Mesendoderm (in vitro differentiated cells): ENCODE data around the gene HOXA11.

ENCODE experiments used
- DNase-seq: peaks from one replicate; pipeline ENCODE4 v3.0.0; 2013
- H2AK5ac ChIP-seq: 2 replicates; pipeline ENCODE4 v1.6.1; 2013; ENCODE audit warnings: low read length, inconsistent platforms
- H2BK120ac ChIP-seq: 2 replicates; pipeline ENCODE4 v1.6.1; 2013; ENCODE audit warnings: low read depth, mild to moderate bottlenecking, low read length, moderate library complexity, mixed read lengths
- H2BK15ac ChIP-seq: replicated peaks from 2 replicates; pipeline ENCODE4 v1.6.1; 2013; ENCODE audit warnings: low read depth, mild to moderate bottlenecking, moderate library complexity
- H2BK5ac ChIP-seq: 2 replicates; pipeline ENCODE4 v1.6.1; 2013; ENCODE audit warnings: low read length, inconsistent platforms
- H3K18ac ChIP-seq: 2 replicates; pipeline ENCODE4 v1.6.1; 2013; ENCODE audit warnings: mild to moderate bottlenecking, low read length, mixed read lengths
- H3K23ac ChIP-seq: one replicate; pipeline ENCODE4 v1.6.1; 2013; ENCODE audit warnings: low read length
- H3K27ac ChIP-seq: 2 replicates; pipeline ENCODE4 v1.5.1; 2013; ENCODE audit warnings: low read depth, mild to moderate bottlenecking, inconsistent platforms, low read length, moderate library complexity
- H3K27me3 ChIP-seq: 2 replicates; pipeline ENCODE4 v1.6.1; 2013; ENCODE audit warnings: low read length, control low read depth, mild to moderate bottlenecking, inconsistent platforms; ENCODE audit not compliant: insufficient read depth, poor library complexity
- H3K36me3 ChIP-seq: 2 replicates; pipeline ENCODE4 v1.6.1; 2013; ENCODE audit warnings: low read length, inconsistent platforms; ENCODE audit not compliant: control insufficient read depth, insufficient read depth
- H3K4ac ChIP-seq: one replicate; pipeline ENCODE4 v1.6.1; 2013; ENCODE audit warnings: low read depth, mild to moderate bottlenecking, low read length, moderate library complexity
- H3K4me1 ChIP-seq: 2 replicates; pipeline ENCODE4 v1.6.1; 2013; ENCODE audit warnings: low read depth, low read length, inconsistent platforms; ENCODE audit not compliant: control insufficient read depth
- H3K4me2 ChIP-seq: 2 replicates; pipeline ENCODE4 v1.6.1; 2013; ENCODE audit warnings: low read length
- H3K4me3 ChIP-seq: 2 replicates; pipeline ENCODE4 v1.5.1; 2013; ENCODE audit warnings: mild to moderate bottlenecking, low read length
- H3K56ac ChIP-seq: one replicate; pipeline ENCODE4 v1.6.1; 2013; ENCODE audit warnings: low read length
- H3K79me1 ChIP-seq: 2 replicates; pipeline ENCODE4 v1.6.1; 2013; ENCODE audit warnings: low read length, inconsistent platforms
- H3K79me2 ChIP-seq: 2 replicates; pipeline ENCODE4 v1.6.1; 2013; ENCODE audit warnings: mild to moderate bottlenecking, low read length; ENCODE audit not compliant: control insufficient read depth, insufficient read depth
- H3K9ac ChIP-seq: 2 replicates; pipeline ENCODE4 v1.6.1; 2013; ENCODE audit warnings: low read length, inconsistent platforms
- H4K5ac ChIP-seq: one replicate; pipeline ENCODE4 v1.6.1; 2013; ENCODE audit warnings: low read length
- H4K8ac ChIP-seq: one replicate; pipeline ENCODE4 v1.6.1; 2013; ENCODE audit warnings: low read depth, mild to moderate bottlenecking, control low read depth, low read length, moderate library complexity
- WGBS: extraction: QIAGEN DNeasy Blood & Tissue Kit; methylation state at CpG from one replicate; pipeline ENCODE4 v1.1.7; 2013; ENCODE audit warnings: low lambda C conversion rate, missing lambda C conversion rate; ENCODE audit not compliant: insufficient coverage; ENCODE audit errors: extremely low coverage; 5-methylcytosine and 5-hydroxymethylcytosine counted together

HOXA11 gene

GRCh38 chr7:27200761-27201579, 15.9 kb upstream of the HOXA11 start:
- H4K8ac ChIP-seq: no peak overlapping the region
- H3K18ac ChIP-seq: no peak overlapping the region
- H3K27ac ChIP-seq: no peak overlapping the region
- H3K23ac ChIP-seq: no peak overlapping the region
- peaks cover 76% of the 10 kb centered on the region for H3K27me3 ChIP-seq
- no peaks in the 10 kb centered on the region for H3K79me2 ChIP-seq
- no peak overlapping the region for H3K4me3 ChIP-seq
- DNase-seq: no peak
- H3K9ac ChIP-seq: peak overlapping the region; percentile 0
- WGBS: no CpG with 5 or more reads among the region's 14 CpGs
- no peak overlapping the region for H2BK15ac ChIP-seq
- H2BK5ac ChIP-seq: no peak overlapping the region
- H3K36me3 ChIP-seq: no peaks in the 10 kb centered on the region
- H3K4ac ChIP-seq: no peak overlapping the region
- H3K56ac ChIP-seq: no peak overlapping the region
- no peak overlapping the region for H4K5ac ChIP-seq
- H3K4me2 ChIP-seq: no peak overlapping the region
- H3K79me1 ChIP-seq: no peaks in the 10 kb centered on the region
- H3K4me1 ChIP-seq: peaks cover 3% of the 10 kb centered on the region
- no peak overlapping the region for H2AK5ac ChIP-seq
- no peak overlapping the region for H2BK120ac ChIP-seq

DNA sequence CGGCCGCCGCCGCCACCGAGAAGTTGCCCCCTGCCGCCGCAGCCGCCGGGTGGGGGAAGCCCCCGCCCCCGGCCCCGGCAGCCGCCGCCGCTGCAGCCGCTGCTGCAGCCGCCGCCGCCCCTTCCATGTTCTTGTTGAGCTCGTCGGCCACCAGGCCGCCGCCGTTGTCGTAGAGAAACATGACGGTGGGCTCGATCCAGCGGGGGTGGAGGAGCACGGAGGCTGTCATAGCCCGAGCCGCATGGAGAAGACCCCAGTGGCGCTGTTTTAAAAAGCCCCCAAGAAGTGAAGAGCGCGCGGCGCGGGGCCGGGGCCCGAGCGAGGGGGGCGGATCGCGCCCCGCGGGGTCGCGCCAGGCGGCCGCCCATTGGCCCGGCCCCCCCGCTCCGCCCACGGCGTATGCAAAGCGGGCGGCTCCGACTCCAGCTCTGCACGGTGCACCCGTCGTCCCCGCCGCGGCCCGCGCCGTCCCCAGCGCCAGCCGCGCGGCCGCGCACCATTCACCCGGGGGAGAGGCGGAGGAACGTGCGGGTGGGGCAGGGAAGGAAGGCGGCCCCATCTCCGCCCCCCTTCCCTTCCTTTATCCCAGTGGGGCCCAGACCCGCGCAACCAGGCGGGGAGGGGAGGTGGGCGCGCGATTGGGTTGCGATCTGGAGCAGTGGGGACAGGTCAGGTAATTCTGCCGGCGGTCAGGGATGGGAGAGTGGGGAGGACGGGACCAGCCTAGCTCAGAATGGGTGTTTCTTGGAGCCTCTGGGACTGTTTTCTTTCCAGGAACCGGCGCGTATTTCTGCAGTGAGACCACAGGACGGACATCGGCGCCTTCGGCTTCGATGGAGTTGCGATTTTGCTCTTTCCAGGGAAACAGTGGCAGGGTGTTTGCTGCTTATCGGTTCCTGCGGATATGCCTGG, 15.1 kb upstream of the HOXA11 start, which contains the start of gene HOXA13:
Gene HOXA13, minus strand, starts transcription at position 243 of the 912 bp plus-strand sequence. Its CDS starts 14 bp downstream, at position 229.
- no peak within 1 kb of the TSS for H4K8ac ChIP-seq

GRCh38 chr7:27198871-27199801, 14.1 kb upstream of the HOXA11 start:
- H4K8ac ChIP-seq: no peak overlapping the region
- peaks cover 60% of the 10 kb centered on the region for H3K27me3 ChIP-seq
- H3K79me1 ChIP-seq: no peaks in the 10 kb centered on the region
- no peak overlapping the region for H3K4ac ChIP-seq
- no peak overlapping the region for H3K23ac ChIP-seq
- no peak overlapping the region for H2AK5ac ChIP-seq
- H3K4me1 ChIP-seq: peaks cover 3% of the 10 kb centered on the region
- no peak overlapping the region for H3K27ac ChIP-seq
- peak overlapping the region; percentile 31 for H3K4me2 ChIP-seq
- no peak overlapping the region for H3K18ac ChIP-seq
- H3K4me3 ChIP-seq: no peak overlapping the region
- no peaks in the 10 kb centered on the region for H3K36me3 ChIP-seq
- H2BK15ac ChIP-seq: no peak overlapping the region
- H3K79me2 ChIP-seq: no peaks in the 10 kb centered on the region
- H3K56ac ChIP-seq: peak overlapping the region; percentile 56
- DNase-seq: peak; percentile 68
- no peak overlapping the region for H2BK120ac ChIP-seq
- no peak overlapping the region for H3K9ac ChIP-seq
- no CpG with 5 or more reads among the region's 93 CpGs for WGBS
- H2BK5ac ChIP-seq: no peak overlapping the region
- no peak overlapping the region for H4K5ac ChIP-seq

More for the DNA sequence above, 15.1 kb upstream of the HOXA11 start, which contains the start of gene HOXA13:
- Histone ChIP-seq H2BK15ac (no peak within 1 kb of the TSS), H3K4me3 (no peak within 1 kb of the TSS), H2BK5ac (no peak within 1 kb of the TSS), H3K27ac (no peak within 1 kb of the TSS), H3K56ac (peak within 1 kb of the TSS; percentile 56), H3K79me2 (no peaks in the 10 kb centered on the region), H3K23ac (no peak within 1 kb of the TSS), H3K9ac (peak within 1 kb of the TSS; percentile 13), H2AK5ac (no peak within 1 kb of the TSS), H3K27me3 (peaks cover 69% of the 10 kb centered on the region), H3K79me1 (no peaks in the 10 kb centered on the region), H3K4me1 (peaks cover 3% of the 10 kb centered on the region), H2BK120ac (no peak within 1 kb of the TSS), H3K4me2 (peak within 1 kb of the TSS; percentile 67), H3K36me3 (no peaks in the 10 kb centered on the region), H3K18ac (no peak within 1 kb of the TSS), H3K4ac (no peak within 1 kb of the TSS), H4K5ac (no peak within 1 kb of the TSS)
- WGBS: no CpG with 5 or more reads among the region's 99 CpGs
- no peak for DNase-seq

DNA sequence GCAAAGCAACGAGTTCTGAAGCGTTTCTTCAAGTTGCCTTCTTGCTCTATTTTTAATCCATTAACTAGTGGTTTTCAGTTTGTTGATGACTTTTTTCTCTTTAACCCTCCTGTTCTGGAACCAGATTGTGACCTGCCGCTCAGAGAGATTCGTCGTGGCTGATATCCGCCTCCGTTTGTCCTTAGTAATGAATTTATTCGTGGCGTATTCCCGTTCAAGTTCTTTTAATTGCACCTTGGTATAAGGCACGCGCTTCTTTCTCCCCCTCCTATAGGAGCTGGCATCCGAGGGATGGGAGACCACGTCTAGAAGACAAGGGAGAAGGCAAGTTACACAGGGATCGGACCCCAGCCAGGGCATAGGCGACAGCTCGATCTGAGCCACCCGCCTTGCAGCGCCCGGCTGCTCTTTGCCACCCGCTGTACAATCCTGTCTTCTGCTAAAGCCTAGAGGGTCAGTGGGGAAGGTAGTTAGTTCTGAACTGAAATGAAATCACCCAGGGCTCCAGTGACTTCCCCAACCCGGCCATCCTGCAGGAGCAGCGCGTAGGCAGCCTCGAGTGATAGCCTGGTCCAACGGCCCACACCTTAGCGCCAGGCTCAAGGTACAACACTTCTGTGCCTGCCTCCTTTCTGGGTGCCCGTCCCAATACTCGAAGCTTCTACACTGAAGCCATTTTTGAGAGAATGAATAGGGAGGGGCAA, 13.3 kb upstream of the HOXA11 start:
- WGBS: no CpG with 5 or more reads among the region's 29 CpGs
- Histone ChIP-seq H2BK15ac (no peak overlapping the region), H2AK5ac (no peak overlapping the region), H3K23ac (no peak overlapping the region), H3K4me1 (peaks cover 3% of the 10 kb centered on the region), H3K36me3 (no peaks in the 10 kb centered on the region), H2BK120ac (no peak overlapping the region), H2BK5ac (no peak overlapping the region), H3K27ac (no peak overlapping the region), H4K8ac (no peak overlapping the region), H3K18ac (no peak overlapping the region), H3K4ac (no peak overlapping the region), H3K27me3 (peaks cover 58% of the 10 kb centered on the region), H3K9ac (no peak overlapping the region), H3K79me2 (no peaks in the 10 kb centered on the region), H3K79me1 (no peaks in the 10 kb centered on the region), H3K4me2 (no peak overlapping the region), H3K56ac (peak overlapping the region; percentile 22), H4K5ac (no peak overlapping the region), H3K4me3 (no peak overlapping the region)
- DNase-seq: no peak
